D721Med (cell line): ENCODE data around the gene ARID1B.

Experiments
- DNase-seq: peaks from one replicate; pipeline ENCODE4 v3.0.0; 2011; ENCODE audit warnings: low spot score; ENCODE audit not compliant: insufficient read length
- FAIRE-seq: peaks from 2 replicates; lab custom pipeline; 2011; peaks lifted over from hg19 to GRCh38; lab: Jason Lieb, UNC
- TF ChIP-seq, protein P1 (sequence below): IDR thresholded peaks from 2 replicates; pipeline ENCODE4 v1.5.1; 2012; ENCODE audit warnings: mild to moderate bottlenecking, control low read depth; ENCODE audit not compliant: insufficient read depth; ENCODE audit errors: missing control alignments

ARID1B gene

GRCh38 chr6:156967852-156968251 is 190.7 kb downstream of the ARID1B start:
- no peak for FAIRE-seq
- TF ChIP-seq, protein P1, sequence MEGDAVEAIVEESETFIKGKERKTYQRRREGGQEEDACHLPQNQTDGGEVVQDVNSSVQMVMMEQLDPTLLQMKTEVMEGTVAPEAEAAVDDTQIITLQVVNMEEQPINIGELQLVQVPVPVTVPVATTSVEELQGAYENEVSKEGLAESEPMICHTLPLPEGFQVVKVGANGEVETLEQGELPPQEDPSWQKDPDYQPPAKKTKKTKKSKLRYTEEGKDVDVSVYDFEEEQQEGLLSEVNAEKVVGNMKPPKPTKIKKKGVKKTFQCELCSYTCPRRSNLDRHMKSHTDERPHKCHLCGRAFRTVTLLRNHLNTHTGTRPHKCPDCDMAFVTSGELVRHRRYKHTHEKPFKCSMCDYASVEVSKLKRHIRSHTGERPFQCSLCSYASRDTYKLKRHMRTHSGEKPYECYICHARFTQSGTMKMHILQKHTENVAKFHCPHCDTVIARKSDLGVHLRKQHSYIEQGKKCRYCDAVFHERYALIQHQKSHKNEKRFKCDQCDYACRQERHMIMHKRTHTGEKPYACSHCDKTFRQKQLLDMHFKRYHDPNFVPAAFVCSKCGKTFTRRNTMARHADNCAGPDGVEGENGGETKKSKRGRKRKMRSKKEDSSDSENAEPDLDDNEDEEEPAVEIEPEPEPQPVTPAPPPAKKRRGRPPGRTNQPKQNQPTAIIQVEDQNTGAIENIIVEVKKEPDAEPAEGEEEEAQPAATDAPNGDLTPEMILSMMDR, result no peak
- no peak for DNase-seq

GRCh38 chr6:156969233-156969632 is 192.1 kb downstream of the ARID1B start:
- FAIRE-seq (no peak), DNase-seq (no peak)
- TF ChIP-seq, protein P1, result no peak

DNA sequence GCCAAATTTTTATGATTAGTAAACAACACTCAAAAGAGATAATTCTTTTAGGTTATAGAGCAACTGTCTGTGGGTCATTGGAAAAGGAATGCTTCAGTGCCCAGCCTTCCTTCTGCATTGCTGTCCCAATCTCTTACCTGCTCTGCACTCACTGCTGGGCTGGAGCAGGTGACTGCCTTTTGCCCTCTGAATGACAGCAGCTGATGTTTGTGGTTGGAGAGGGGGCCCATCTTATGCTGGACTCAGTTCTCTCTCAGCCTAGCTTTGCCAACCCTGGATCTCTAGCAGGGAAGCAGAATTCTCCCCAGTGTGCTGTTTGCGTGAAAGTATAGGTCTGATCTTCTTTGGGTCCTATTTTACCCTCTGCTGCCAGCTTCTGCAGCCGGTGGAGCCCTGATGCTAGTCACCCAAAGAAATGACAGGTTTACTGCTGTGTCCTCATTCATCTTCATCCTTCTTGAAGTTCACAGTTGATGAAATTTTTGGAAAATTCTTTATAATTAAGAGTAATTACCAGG is 193.5 kb downstream of the ARID1B start:
- DNase-seq, result no peak
- TF ChIP-seq, protein P1, result no peak
- no peak for FAIRE-seq

DNA sequence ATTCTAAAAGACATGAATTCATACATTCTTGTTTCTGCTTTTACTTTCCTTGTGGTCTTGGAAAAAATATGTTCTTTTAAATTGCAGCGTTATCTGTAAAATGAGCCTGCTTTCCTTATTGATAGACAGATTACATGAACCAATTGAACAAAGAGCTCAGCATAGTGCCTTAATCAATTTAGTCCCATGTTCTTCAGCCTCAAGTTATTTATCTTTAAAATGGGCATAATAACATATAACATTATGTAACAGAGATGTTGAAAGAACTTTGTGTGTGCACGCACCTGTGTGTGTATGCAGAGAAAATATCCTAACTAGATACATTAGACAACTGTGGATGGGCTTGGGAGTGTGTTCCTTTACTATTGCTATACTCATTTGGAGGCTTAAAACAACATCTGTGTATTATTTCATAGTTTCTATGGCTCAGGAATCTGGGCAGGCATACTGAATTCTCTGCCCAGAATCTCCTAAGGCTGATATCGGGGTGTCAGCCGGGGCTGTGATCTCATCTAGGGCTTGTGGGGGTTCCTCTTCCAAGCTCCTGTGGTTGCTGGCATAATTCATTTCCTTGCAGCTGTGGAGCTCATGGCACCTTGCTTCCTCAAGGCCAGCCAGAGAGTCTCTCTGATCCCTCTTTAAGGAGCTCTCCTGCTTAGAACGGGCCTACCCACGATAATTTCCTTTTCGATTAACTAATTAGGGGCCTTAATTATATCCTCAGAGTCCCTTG is 194.1 kb downstream of the ARID1B start:
- FAIRE-seq (no peak), DNase-seq (no peak)
- TF ChIP-seq, protein P1, result no peak

DNA sequence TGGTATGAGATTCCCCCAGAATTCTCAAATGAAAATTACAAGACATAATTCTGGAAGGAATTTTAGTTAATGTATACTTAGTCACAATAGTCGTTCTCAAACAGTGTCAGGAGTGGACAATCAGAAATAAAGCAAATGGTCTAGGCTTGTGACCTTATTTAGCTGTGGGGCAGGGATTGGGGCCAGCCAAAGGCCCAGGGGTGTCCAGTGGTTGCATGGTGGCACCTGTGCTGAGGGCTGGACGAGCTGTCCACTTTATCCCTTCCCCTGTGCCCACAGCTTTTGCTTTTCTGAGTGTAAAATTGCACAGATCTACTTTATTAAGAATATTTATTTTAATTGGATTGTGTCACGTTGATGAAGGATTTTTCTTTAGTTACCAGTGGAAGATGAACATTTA is 195.0 kb downstream of the ARID1B start:
- DNase-seq, result no peak
- TF ChIP-seq, protein P1, result no peak
- FAIRE-seq, result no peak

DNA sequence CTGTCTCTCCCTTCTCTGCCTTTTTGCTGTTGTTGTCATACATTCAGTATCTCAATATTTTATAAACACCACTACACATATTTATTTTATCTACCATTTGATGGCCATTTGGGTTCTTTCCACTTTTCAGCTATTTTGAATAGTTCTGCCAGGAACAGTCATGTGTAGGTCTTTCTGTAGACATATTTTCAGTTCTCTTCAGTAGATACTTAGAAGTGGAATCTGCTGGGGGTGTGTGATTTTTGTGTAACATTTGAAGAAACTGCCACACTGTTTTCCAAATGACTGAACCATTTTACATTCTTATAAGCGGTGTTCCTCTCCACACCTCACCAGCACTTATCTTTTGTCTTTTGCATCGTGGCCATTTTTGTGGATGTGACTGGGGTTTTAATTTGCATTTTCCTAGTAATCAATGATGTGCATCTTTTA is 197.7 kb downstream of the ARID1B start:
- FAIRE-seq, result no peak
- TF ChIP-seq, protein P1, result no peak

GRCh38 chr6:156975414-156975813 is 198.2 kb downstream of the ARID1B start:
- FAIRE-seq, result no peak
- DNase-seq, result no peak
- TF ChIP-seq, protein P1, result no peak

More for the DNA sequence above, 197.7 kb downstream of the ARID1B start:
- no peak for DNase-seq
